Left ventricle myocardium inferior (tissue), 1 donor: Measurements from ENCODE around the gene PEG3. TPM values are rescaled to one million over a fixed set of nuclear protein-coding genes. Genes with fewer than 3 reads are reported as not detected.

Experiments
- total RNA-seq: library from RNA; stranded (reverse); fragmentation: NEBNext Ultra II Directional; extraction: Animal tissue kit (Norgen Biotek cat#: 25700); gene quantifications from one replicate; pipeline ENCODE4 v1.2.1, GENCODE V29; 2021
- donor health status: DM: no; HTN: yes; CAD: no; lungs with severe emphysema.

PEG3 gene
- total RNA-seq, 1 donor from 2014 or later = 10.0 TPM

Other genes with a start within 250 kb of the PEG3 start
- 5.8 TPM for gene ZNF71, start 245.4 kb downstream of the PEG3 start, total RNA-seq
- not detected for gene SMIM17, start 197.6 kb downstream of the PEG3 start, total RNA-seq
- gene ZNF835, start 169.0 kb downstream of the PEG3 start, total RNA-seq = 4.9 TPM
- 0.19 TPM for gene ZIM2, start within 50 bp of the PEG3 start, total RNA-seq